ENCODE results near the gene SYT7. TPM values are rescaled to one million over a fixed set of nuclear protein-coding genes. Genes with fewer than 3 reads are reported as not detected.

The SYT7 gene
- 25.2 and 57.7 TPM in 2 replicates for total RNA-seq (2022)
- Bru-seq, nascent RNA: percentile 62 among the genes with signal in this experiment
- percentile 71 among the genes with signal in this experiment for BruChase-seq, experiment 1, labeled RNA remaining after a 6-hour chase
- percentile 65 among the genes with signal in this experiment for BruChase-seq, experiment 2, labeled RNA remaining after a 2-hour chase
- long read RNA-seq, partial matches to known transcripts: 2 of 17 reads
- long read RNA-seq, other reads (novel, unspliced or antisense): 12 of 17 reads

DNA sequence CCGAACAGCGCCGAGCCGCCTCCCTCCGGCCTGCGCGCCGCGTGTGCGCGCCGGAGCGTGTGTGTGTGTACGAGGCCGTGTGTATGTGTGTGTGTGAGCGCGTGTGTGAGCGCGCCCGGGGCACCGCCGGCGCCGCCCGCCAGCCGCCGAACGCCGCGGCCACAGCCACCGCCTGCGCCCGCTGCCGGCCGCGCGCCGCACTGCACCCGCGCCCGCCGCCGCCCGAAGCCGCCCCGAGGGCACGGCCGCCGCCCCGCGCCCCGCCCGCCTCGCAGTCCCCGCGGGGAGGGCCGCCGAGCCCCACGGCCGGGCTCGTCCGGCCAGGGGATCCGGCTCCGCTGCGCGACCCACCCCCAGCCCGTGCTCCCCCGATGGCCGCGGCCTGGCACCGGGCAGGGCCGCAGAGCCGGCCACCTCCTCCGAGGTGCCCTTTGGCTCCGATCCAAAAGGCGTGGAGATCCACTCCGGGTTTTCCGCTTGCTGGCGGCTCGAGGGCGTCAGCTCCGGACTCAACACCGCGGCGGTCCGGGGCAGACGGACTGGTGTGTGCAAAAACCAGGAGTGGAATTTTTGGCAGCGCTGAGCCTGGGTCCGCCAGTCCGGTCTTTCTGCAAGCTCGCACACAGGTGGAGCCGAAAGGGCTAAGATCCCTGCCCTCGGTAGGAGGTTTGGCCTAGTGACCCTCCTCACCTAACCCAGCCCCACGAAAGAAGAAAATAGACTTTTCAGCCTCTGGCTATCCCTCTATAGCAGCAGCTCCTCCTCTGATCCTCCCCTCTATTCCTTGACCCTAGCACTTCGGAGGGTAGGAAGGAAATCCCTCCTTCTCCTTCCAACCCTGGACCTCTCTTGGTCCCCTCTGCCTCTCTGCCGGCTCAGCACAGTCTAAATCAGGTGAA lies at the start of gene SYT7:
Gene SYT7, minus strand, starts transcription at position 47 of the 899 bp plus-strand sequence. CDS start 256 bp downstream, outside the sequence.
- Mint-ChIP-seq H3K4me3 (ENCODE audit: unreplicated experiment) (peak within 1 kb of the TSS; percentile 71), H3K4me1 (ENCODE audit: insufficient read depth, unreplicated experiment) (peaks cover 12% of the 10 kb centered on the region), H3K27ac (ENCODE audit: low read depth, unreplicated experiment) (no peak within 1 kb of the TSS), H3K9me3 (ENCODE audit: unreplicated experiment) (no peaks in the 10 kb centered on the region), H3K36me3 (ENCODE audit: insufficient read depth, unreplicated experiment) (no peaks in the 10 kb centered on the region), H3K27me3 (ENCODE audit: insufficient read depth, unreplicated experiment) (no peaks in the 10 kb centered on the region)
- intact Hi-C loops (cut with micrococcal nuclease): loop anchor here (1.0 to 5.0 kb wide), 3 partner anchors 22 to 134 kb away; no protein-coding TSS in a partner anchor
- ChIA-PET CTCF (interaction anchor here (0.5 to 0.9 kb wide), 5 partner anchors 22 to 79 kb away, joined by 3 to 9 read pairs (median 5); no protein-coding TSS in a partner anchor), POLR2A (interaction anchor here (0.7 to 1.1 kb wide), 6 partner anchors 14 to 152 kb away, joined by 3 to 8 read pairs (median 4); partner anchors contain the start of genes CPSF7 and SDHAF2)
- TF ChIP-seq, protein P1, sequence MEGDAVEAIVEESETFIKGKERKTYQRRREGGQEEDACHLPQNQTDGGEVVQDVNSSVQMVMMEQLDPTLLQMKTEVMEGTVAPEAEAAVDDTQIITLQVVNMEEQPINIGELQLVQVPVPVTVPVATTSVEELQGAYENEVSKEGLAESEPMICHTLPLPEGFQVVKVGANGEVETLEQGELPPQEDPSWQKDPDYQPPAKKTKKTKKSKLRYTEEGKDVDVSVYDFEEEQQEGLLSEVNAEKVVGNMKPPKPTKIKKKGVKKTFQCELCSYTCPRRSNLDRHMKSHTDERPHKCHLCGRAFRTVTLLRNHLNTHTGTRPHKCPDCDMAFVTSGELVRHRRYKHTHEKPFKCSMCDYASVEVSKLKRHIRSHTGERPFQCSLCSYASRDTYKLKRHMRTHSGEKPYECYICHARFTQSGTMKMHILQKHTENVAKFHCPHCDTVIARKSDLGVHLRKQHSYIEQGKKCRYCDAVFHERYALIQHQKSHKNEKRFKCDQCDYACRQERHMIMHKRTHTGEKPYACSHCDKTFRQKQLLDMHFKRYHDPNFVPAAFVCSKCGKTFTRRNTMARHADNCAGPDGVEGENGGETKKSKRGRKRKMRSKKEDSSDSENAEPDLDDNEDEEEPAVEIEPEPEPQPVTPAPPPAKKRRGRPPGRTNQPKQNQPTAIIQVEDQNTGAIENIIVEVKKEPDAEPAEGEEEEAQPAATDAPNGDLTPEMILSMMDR (IDR thresholded peaks at IDR 0.05; ENCODE audit: unreplicated experiment): no peak
- no TSS peak for BruUV-seq (replicated peaks)
- DNase-seq (ENCODE audit: unreplicated experiment): peak; percentile 95

- intact Hi-C loops (cut with micrococcal nuclease): no loop called here
- Mint-ChIP-seq H3K9me3 (ENCODE audit: unreplicated experiment) (no peaks in the 10 kb centered on the region), H3K36me3 (ENCODE audit: insufficient read depth, unreplicated experiment) (no peaks in the 10 kb centered on the region), H3K4me1 (ENCODE audit: insufficient read depth, unreplicated experiment) (peaks cover 12% of the 10 kb centered on the region), H3K4me3 (ENCODE audit: unreplicated experiment) (no peak overlapping the region), H3K27ac (ENCODE audit: low read depth, unreplicated experiment) (no peak overlapping the region), H3K27me3 (ENCODE audit: insufficient read depth, unreplicated experiment) (no peaks in the 10 kb centered on the region)
- TF ChIP-seq, protein P1 (IDR thresholded peaks at IDR 0.05; ENCODE audit: unreplicated experiment): no peak
- no peak for DNase-seq (ENCODE audit: unreplicated experiment)
- ChIA-PET POLR2A (interaction anchor here (0.7 kb wide), 1 partner anchor 195 kb away, joined by 3 read pairs; no protein-coding TSS in a partner anchor), CTCF (interaction anchor here (0.9 to 4.7 kb wide), 9 partner anchors 9 to 531 kb away, joined by 4 to 84 read pairs (median 9); no protein-coding TSS in a partner anchor)
- BruUV-seq (replicated peaks): no TSS peak
Observed at GRCh38 chr11:61630089-61630488, 49.2 kb upstream of the SYT7 start.

GRCh38 chr11:61629082-61629833 lies 48.4 kb upstream of the SYT7 start:
- POLR2A ChIA-PET: no interaction called here
- no peak overlapping the region for H3K4me3 Mint-ChIP-seq (ENCODE audit: unreplicated experiment)
- peaks cover 12% of the 10 kb centered on the region for H3K4me1 Mint-ChIP-seq (ENCODE audit: insufficient read depth, unreplicated experiment)
- H3K27me3 Mint-ChIP-seq (ENCODE audit: insufficient read depth, unreplicated experiment): no peaks in the 10 kb centered on the region
- H3K9me3 Mint-ChIP-seq (ENCODE audit: unreplicated experiment): no peaks in the 10 kb centered on the region
- TF ChIP-seq, protein P1 (IDR thresholded peaks at IDR 0.05; ENCODE audit: unreplicated experiment): no peak
- CTCF ChIA-PET: interaction anchor here (0.6 to 4.7 kb wide), 28 partner anchors 10 to 235 kb away, joined by 3 to 84 read pairs (median 6); no protein-coding TSS in a partner anchor
- intact Hi-C loops (cut with micrococcal nuclease): no loop called here
- no peak for DNase-seq (ENCODE audit: unreplicated experiment)
- H3K36me3 Mint-ChIP-seq (ENCODE audit: insufficient read depth, unreplicated experiment): no peaks in the 10 kb centered on the region
- no peak overlapping the region for H3K27ac Mint-ChIP-seq (ENCODE audit: low read depth, unreplicated experiment)
- no TSS peak for BruUV-seq (replicated peaks)

All from MCF 10A (cell line).